Stimulated activated CD8-positive, alpha-beta memory T cell treated with anti-CD3 and anti-CD28 coated beads, Interleukin-2, amount 100 ng/mL, for 1 hour (primary cell): ENCODE measurements around the gene RNASET2.
A peak's percentile ranks its signal among the peaks of the same experiment; 100 is the strongest.
"Not testable (repeated sequence)": the region's sequence is repeated elsewhere in the genome, so short reads cannot be mapped to it uniquely, and the experiment has no call there.

Experiments
- DNase-seq, 2 donors: peaks; one replicate each; pipeline ENCODE4 v3.0.0-alpha.2; 2020; ENCODE audit warnings: low read depth in 2 of 2

RNASET2 gene

DNA sequence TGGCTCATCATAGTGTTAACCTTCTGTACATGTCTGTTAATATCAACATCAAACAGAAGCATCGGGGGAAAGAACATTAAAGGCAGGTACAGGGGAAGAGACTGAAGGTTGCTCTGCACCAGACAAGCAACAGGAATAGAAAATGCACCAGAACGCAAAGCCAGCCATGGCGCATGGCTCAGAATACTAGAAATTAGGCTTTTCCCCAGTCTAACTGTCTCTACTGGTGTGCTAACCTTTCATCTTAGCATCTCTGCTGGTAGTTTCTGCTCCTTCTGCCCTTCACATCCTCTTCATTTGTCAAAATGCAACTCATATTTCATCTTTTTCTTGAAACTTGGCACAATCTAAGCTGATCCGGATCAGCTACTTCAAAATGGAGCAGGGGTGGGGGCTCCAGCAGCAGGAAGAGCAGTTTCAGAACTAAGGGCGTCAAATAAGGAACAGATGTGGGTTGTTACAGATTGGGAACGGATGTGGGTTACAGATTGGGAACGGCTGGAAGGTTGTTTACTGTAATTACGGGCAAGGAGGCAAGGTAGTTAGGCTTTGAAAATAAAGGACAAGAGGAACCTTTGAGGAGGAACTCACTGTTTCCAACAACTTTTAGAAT is 13.1 kb upstream of the RNASET2 start:
- no peak for DNase-seq

DNA sequence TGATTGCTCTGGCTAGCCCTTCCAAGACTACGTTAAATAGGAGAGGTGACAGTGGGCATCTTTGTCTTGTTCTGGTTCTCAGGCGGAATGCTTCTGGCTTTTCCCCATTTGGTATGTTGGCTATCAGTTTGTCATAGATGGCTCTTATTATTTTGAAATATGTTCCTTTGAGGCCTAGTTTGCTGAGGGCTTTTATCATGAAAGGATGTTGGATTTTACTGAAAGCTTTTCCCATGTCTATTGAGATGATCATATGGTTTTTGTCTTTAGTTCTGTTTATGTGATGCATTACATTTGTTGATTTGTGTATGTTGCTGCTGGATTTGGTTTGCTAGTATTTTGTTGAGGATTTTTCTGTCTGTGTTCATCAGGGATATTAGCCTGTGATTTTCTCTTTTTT is 9.9 kb upstream of the RNASET2 start:
- DNase-seq = no peak

DNA sequence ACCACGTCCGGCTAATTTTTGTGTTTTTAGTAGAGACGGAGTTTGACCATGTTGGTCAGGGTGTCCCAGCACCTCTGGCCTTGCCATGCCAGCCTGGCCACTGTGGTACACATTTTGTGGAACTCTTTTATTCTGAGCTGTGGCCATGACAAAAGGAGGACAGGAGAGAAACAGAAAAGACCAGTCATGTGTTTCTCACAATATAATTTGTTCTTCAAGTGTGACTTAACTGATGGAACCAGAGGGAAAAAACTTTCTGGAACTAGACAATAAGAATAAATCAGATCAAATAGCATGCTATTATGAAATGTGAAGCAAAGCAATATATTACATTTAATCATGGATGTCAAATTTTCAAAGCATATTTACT is 4.2 kb upstream of the RNASET2 start:
- DNase-seq = no peak

DNA sequence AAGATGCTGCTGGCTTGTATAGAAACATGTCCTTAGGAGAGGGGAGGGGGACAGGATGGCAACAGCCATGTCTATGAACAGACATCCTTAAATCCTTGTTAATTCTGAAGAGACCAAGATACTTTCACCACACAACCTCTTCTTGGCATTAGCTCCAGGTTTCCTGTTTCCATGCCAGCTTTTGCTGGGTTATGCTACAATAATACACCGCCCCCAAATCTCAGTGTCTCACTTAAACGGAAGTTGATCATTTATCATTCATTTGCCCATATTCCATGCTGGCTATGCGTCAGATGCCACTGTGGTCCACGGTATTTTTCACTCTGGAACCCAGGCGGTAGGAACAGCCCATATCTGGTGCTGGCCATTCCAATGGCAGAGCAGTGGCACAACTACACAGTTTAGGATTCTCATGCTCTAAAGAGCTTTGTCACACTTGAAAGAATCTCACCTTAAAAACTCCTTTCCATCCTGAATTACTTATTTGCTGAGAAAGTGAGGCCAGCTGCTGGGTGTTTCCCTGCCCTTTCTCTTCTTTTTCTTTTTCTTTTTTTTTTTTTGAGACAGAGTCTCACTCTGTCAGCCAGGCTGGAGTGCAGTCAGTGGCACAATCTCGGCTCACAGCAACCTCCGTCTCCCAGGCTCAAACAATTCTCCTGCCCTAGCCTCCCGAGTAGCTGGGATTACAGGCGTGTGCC is 3.7 kb upstream of the RNASET2 start:
- DNase-seq = no peak

DNA sequence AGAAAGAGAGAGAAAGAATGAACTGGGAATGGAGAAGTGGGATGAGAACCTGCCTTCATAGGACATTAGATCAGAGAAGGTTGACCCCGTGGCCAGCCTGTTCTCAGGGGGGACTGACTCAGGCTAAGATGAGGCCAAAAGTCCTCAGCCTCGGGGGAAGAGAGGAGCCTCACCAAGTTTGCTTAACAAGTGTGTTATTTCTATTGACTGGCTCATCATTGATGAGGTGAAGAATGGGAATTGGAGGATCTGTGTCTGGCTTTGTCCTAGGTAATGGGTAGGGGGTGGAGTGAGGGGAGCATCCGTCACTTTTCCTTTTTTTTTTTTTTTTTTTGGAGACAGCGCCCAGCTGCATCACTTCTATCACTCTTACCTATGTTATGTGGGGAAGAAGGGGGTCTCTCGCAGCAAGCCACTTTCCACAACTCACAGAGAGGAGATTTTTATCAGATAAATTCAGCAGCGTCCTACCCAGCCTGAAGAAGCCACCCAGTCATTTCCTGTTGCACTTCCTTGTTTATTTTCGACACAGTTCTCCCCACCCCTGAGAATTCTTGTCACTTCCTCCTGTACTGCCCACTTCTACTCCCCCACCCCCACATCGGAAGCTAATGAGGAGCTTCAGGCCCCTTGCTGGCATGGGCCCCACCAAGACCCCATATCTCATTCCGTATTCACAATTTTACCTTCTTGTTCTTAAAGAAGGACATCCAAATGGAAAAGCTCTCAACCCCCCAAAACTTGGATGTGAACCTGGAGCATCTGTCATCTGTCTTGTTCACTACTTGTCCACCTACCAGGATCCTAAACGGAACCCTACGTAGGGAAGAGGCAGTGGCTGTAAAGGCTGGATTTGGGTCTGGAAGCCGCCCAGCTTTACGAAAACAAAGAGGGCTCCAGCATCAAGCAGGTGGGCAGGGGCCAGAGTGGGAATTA is 2.8 kb upstream of the RNASET2 start:
- peak in 1 of 2 donors; percentile 14 for DNase-seq

DNA sequence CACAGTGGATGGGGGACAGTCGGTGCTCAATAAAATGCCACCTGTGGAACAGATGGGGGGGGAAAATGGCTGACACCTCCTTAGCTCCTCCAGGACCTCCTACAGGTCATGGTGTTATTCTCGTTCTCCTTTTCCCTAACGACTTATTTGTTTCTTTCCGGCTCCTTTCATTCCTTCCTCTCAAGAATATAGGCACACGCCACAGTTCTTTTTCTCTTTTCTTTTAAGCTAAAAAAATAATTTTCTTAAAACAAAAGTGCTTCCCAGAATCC is 1.4 kb upstream of the RNASET2 start:
- DNase-seq = no peak

DNA sequence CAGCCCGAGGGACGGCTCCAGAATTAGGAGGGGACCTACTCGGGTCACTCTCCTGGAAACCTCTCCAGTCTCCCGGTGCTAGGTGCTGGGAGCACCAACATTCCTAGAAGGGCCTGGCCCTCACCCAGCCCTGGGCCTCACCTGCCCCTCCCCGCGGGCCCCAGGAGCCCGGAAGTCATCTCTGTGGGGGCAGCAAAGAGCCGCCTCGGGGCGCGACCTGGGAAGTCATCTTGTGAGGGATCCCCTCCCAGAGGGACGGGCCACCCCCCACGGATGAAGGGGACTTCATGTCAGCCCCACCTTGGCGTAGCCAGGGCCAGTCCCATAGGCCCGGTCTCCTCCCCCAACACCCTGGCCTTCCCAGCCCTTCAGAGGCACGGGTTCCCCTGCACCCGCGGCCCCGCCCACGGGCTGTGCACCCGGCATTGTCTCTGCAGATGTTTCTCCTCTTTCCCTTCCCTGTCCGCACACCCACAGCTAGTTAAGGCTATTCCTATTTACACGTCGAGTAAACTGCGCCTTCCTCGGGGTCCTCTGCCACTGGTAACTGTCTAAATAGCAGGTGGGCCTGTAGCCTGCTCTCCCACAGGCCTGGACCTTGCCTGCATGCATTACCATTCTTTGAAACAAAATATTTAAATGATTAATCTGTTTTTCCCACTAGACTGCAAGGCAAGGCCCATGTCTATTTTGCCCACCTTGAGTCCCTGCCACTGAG is 896 bp upstream of the RNASET2 start:
- DNase-seq = peak in 1 of 2 donors; percentile 22

DNA sequence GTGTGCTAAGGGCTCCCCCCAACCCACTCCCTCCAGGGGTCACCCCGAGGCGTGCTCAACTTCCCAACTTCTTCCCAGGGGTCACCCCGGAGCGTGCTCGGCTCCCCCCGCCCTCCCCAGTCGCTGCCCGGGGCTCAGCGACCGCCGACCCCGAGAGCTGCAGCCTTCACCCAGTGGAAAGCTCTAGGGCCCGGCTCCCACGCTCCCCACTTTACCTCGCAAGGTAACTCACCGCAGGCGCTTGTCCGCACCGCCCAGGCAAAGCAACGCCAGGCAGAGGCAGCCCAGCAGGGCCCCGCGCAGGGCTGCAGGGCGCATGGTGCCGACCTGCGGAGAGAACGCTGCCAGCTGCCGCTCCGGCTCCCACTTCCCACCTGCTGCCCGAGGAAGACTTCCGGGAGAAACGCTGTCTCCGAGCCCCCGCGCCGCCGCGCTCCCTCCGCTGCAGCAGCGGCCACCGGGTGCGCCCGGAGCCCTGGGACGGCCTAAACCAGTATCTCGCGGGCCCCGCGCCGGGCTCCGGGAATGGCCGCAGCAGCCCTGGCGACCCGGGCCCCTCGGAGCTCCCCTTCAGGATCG is 396 bp downstream of the RNASET2 start:
- DNase-seq = no peak

DNA sequence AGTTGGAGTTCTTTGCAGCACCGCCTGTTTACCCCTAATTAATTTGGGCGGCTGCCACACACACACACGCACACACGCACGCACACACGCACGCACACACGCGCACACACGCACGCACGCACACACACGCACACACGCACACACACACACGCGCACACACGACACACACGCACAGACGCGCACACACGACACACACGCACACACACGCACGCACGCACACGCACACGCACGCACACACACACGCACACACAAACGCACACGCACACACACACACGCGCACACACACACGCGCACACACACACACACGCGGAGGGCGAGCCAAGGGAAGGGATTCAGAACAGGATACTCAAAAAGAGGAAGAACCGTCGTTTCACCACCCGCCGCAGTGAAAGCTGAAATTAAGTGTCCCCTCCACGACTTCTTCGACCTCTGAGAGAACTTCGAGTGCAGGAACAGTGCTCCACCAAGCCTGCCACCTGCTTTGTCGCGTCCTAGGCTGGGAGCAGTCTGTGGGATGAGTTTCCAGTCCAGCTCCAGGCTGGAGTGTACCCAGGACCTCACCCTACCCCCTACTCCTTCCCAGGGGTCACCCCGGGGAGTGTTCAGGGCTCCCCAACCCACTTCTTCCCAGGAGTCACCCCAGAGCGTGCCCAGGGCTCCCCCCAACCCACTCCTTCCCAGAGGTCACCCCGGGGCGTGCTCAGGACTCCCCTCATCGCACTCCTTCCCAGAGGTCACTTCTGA is 1.1 kb downstream of the RNASET2 start:
- no peak for DNase-seq

DNA sequence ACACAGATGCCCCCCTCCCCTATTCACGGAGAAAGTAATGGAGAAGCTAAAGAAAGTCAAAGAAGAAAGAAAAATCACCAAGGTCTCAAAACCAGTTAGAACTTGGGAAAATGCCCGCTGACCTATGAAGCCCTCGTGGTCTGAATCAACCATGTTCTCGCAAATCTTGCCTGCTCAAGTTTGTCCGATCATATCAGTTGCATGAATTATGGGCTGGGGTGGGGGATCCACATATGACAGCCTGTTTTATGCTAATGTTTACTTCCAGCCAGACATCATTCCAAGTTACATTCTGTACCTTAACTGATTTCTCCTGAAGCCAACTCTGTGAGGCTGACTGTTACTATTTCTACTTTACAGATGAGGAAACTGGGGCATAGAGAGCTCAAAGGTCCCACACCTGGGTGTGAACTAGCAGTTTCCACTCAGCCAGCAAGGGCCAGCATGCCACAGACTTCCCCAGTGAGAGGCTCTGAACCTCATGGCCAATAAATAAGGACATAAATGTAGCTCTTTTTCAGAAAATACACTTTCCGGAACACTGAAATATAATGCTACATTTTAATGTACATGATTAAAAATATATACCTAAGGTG is 2.1 kb downstream of the RNASET2 start:
- no peak for DNase-seq

DNA sequence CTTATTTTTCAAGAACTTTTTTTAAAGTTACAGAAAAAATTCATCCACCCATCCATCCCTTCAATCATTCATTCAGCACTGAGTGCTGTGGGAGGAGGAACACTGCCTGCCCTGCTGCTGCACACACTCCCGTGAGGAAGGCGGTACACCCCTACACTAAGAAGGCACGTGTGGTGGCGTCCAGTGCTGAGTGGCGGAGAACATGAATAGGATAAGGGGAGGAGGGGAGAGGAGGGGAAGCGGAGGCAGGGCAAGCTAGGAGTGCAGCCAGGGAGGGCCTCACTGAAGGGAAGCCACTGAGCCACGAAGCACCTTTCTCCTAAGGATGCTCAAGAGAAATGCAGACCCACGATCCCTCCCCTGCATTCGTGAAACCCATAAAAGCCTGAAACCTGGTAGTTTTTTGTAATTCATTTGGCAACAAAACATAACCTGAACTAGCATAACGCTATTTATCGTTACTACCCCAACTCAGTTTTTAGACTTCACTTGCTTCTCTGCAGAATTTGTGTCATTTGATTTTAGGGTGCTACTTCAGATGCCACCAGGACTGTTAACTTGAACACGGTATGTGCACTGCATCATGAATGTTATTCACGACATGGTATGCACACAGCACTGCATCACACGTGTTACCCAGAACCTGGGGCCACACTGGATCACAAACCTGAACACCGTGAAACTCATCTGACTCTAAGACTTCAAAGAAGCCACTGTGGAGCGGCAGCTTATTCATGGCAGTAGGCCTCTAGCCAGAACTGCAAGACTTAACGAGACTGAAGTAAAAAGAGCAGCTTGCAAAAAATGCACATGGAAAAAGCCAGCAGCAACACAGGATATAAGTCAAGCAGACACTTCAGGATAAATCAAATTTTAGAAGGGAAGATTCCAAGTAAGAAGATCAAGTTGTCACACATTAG is 3.5 kb downstream of the RNASET2 start:
- no peak for DNase-seq

DNA sequence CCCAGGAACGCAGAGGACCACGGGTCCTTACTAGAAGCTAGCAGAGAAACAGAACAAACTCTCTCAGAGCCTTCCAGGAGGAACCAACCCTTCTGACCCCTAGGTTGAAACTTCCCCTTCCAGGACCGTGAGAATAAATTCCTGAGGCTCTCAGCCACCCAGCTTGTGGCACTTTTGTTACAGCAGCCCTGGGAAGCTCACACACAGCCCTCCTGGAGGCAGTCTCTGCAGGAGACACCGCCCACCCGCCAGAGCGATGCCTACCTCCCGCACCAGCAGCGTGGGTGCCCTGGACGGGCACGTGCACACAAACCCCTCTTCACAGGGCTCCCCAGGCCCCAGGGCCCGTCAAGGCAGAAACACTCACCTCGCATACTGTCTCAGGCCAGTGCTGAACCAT is 4.2 kb downstream of the RNASET2 start:
- DNase-seq = no peak

DNA sequence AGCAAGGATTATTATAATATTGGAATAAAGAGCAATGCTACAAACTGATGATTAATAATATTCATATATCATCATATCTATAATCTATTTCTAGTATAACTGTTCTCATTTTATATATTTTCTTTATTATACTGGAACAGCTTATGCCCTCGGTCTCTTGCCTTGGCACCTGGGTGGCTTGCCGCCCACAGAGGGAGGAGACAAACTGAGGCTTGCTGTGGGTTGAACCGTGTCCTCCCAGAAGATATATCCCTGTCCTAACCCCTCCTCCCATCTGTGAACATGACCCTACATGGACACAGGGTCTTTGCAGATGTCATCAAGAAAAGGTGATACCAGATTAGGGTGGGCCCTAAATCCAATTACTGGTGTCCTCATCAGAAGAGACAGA is 4.7 kb downstream of the RNASET2 start:
- DNase-seq = no peak

DNA sequence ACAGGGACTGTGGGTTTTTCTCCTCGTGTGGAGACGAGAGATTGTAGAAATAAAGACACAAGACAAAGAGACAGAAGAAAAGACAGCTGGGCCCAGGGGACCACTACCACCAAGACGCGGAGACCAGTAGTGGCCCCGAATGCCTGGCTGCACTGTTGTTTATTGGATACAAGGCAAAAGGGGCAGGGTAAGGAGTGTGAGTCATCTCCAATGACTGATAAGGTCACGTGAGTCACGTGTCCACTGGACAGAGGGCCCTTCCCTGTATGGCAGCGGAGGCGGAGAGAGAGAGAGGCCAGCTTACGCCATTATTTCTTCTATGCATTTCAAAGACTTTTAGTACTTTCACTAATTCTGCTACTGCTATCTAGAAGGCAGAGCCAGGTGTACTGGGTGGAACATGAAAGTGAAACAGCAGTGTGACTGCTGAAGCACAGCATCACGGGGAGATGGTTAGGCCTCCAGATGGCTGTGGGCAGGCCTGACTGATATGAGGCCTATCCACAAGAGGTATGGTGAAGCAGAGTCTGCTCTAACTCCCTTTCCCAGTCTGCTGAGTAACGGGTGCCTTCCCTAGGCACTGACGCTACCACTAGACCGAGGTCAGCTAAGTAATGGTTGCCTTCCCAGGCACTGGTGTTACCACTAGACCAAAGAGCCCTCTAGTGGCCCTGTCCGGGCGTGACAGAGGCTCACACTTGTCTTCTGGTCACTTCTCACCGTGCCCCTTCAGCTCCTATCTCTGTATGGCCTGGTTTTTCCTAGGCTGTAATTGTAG is 5.3 kb downstream of the RNASET2 start:
- peak in 1 of 2 donors; percentile 27 for DNase-seq

DNA sequence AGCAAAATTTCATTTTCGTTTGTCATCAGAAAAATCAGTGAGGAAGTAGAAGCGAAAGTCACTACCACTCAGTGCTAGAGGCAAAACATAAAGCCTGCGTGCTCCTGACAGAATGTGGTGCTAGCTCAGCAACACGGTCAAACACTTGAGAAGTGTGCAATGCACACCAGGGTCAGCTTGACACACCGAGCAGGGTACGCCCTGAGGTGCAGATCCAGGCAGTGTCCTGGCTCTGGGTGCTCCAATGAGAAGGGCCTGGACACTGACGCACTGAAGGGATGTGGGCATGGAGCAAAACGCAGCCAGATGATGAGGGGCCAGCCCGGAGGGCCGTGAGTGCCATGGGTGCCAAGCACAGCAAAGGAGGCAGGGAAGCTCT is 5.9 kb downstream of the RNASET2 start:
- DNase-seq = no peak

DNA sequence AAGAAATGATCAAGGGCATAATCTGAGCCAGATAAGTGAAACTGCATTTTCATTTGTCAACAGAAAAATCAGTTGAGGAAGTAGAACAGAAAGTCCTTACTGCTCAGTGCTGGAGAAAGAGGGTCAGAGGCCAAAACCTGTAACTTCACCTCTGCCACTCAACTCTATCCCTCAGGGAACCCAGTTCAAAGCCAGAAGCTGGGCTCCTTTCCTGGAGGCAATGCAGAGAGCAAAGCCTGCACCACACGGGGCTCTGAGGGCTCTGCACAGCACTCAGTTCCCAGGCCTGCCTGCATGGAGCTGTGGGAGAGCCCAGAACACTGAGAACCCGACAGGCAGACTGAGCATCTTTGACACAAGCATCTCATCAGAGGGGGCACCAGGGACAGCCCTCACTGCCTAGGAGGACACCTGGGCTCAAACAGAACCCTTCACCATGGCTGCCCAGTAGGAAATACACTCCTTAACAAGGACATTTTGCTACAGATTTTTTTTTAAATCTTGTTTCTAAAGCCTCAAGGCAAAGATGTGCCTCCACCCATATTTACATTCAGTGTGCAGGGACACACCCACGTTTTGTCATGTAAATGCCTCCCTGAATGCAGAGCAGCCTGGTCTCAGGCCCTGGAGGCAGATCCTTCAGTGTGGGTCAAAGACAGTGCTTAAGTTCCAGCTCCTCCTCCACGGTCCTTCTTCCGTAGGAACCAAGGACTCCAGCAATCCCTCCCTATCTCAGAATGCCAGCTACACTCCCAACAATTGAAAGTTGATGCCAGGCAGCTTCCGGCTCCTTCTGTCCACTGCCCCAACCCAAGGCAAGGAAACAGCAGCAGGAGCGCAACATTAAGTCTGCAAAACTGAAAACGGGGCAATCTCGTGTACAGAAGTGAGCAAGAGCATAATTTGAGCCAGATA is 6.6 kb downstream of the RNASET2 start:
- no peak for DNase-seq

DNA sequence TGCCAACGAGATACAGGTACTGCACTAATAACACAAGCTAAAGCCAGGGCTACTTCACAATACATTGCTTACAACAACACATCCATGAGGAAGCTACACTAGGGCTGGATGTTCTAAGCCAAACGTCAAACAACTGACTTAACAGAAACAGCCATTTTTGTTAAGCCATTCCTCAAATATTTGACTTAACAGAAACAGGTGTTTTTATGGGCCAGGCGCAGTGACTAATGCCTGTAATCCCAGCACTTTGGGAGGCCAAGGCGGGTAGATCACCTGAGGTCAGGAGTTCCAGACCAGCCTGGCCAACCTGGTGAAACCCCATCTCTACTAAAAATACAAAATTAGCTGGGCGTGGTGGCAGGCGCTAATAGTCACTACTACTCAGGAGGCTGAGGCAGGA is 7.6 kb downstream of the RNASET2 start:
- not testable (repeated sequence) for DNase-seq

DNA sequence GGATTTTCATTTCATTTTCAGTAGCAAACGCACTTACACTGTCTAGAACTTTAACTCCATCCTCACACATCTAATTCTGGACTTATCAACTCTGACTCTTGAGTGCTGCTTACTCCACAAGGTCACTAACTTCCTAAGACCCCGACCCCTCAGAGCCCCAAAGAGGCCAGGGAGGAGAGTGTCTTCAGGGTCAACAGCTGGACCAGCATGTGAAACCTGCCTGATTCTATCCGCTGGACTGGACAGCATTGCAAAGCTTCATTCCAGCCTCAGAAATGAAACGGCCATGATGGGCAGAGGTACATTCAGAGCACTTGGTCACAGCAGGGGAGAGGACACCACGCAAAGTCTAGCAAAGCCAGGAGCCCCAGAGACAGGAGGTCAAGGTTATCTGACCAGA is 9.1 kb downstream of the RNASET2 start:
- no peak for DNase-seq
